HepG2 (cell line): ENCODE measurements around the gene RPL41. TPM values are rescaled to one million over a fixed set of nuclear protein-coding genes. Genes with fewer than 3 reads are reported as not detected.

ENCODE experiments used
- ATAC-seq: fragments of 200-7000 bp; cut with Tn5 transposase; 3 replicates; pipeline ENCODE4 v1.9.1; 2020; ENCODE audit warnings: mild to moderate bottlenecking, moderate library complexity
- BruUV-seq: library from RNA; stranded (reverse); fragments of 400-500 nt; replicated peaks from 2 replicates; lab custom pipeline; 2021; lab: Mats Ljungman, UMichigan
- CTCF ChIA-PET: fragments of 300-600 bp; formaldehyde crosslinking; extraction: SDS; loops from one replicate; lab custom pipeline; 2021; ENCODE audit warnings: low total read pairs, inconsistent platforms, low intra/inter-chr PET ratio; lab: Yijun Ruan, JAX
- POLR2A ChIA-PET: fragments of 350-600 bp; sonication (Branson Sonifier 250); formaldehyde crosslinking; loops from one replicate; lab custom pipeline; 2020; ENCODE audit warnings: antibody characterized with exemption, inconsistent platforms; lab: Yijun Ruan, JAX
- DNase-seq: peaks from one replicate; pipeline ENCODE4 v3.0.0-alpha.2; 2015; ENCODE audit warnings: low spot score
- FAIRE-seq: peaks from 3 replicates; lab custom pipeline; 2011; peaks lifted over from hg19 to GRCh38; lab: Jason Lieb, UNC
- H2AFZ ChIP-seq: one replicate; pipeline ENCODE4 v1.6.1; 2011; ENCODE audit warnings: low read length, inconsistent platforms
- H3K27ac ChIP-seq: fragments of 300-600 bp; 3 replicates; pipeline ENCODE4 v1.8.0; 2011; ENCODE audit warnings: mixed run types, mild to moderate bottlenecking, mixed read lengths, low read length, inconsistent platforms; ENCODE audit not compliant: insufficient read depth; ENCODE audit errors: extremely low read length
- H3K27me3 ChIP-seq, 2 experiments: fragments of 200-600 bp in 1 of 2; 2 replicates in 1 of 2; 3 replicates in 1 of 2; pipeline versions ENCODE4 v1.6.0 to v1.8.0; 2011; ENCODE audit warnings: low read length in 2 of 2, mild to moderate bottlenecking in 2 of 2, moderate library complexity in 2 of 2, inconsistent platforms in 1 of 2; ENCODE audit not compliant: insufficient read depth in 2 of 2, control insufficient read depth in 1 of 2
- H3K36me3 ChIP-seq, 2 experiments: fragments of 200-600 bp in 1 of 2; replicated peaks in 1 of 2; 2 replicates in 1 of 2; 3 replicates in 1 of 2; pipeline versions ENCODE4 v1.5.1 to v1.8.0; 2011; ENCODE audit warnings: low read length in 2 of 2, inconsistent platforms in 1 of 2; ENCODE audit not compliant: insufficient read depth in 2 of 2, control insufficient read depth in 1 of 2
- H3K4me1 ChIP-seq: 2 replicates; pipeline ENCODE4 v1.5.1; 2012; ENCODE audit warnings: low read length, inconsistent platforms; ENCODE audit not compliant: insufficient read depth
- H3K4me2 ChIP-seq: 2 replicates; pipeline ENCODE4 v1.6.0; 2011; ENCODE audit warnings: low read depth, low read length, inconsistent platforms
- H3K4me3 ChIP-seq, 3 experiments: fragments of 200-600 bp in 1 of 3; sonication (generic), shearing (Covaris generic) in 1 of 3; replicated peaks in 1 of 3; 2 replicates each; pipeline ENCODE4 v1.5.1; 2011 to 2016; ENCODE audit warnings: low read length in 3 of 3, inconsistent platforms in 2 of 3, low read depth in 2 of 3, mild to moderate bottlenecking in 2 of 3, control low read depth in 1 of 3, mixed read lengths in 1 of 3; ENCODE audit not compliant: insufficient read depth in 1 of 3
- H3K79me2 ChIP-seq: one replicate; pipeline ENCODE4 v1.6.1; 2011; ENCODE audit warnings: low read length, inconsistent platforms; ENCODE audit not compliant: insufficient read depth
- H3K9ac ChIP-seq: 2 replicates; pipeline ENCODE4 v1.6.0; 2011; ENCODE audit warnings: mild to moderate bottlenecking, low read depth, low read length, inconsistent platforms; ENCODE audit not compliant: insufficient read depth
- H3K9me3 ChIP-seq: 2 replicates; pipeline ENCODE4 v1.5.1; 2012; ENCODE audit warnings: mild to moderate bottlenecking, low read length
- H4K20me1 ChIP-seq: 2 replicates; pipeline ENCODE4 v1.6.0; 2011; ENCODE audit warnings: inconsistent platforms, mild to moderate bottlenecking, low read length, moderate library complexity; ENCODE audit not compliant: insufficient read depth
- ARNTL ChIP-seq: sonication (generic); formaldehyde crosslinking; IDR thresholded peaks from 2 replicates; pipeline ENCODE4 v1.4.0; 2020; ENCODE audit warnings: mild to moderate bottlenecking, missing genetic modification reagents
- E2F5 ChIP-seq: sonication (generic); formaldehyde crosslinking; conservative IDR thresholded peaks from 2 replicates; pipeline ENCODE4 v1.4.0; 2020; ENCODE audit warnings: missing genetic modification reagents
- NCOA5 ChIP-seq: sonication (generic); formaldehyde crosslinking; IDR thresholded peaks from 2 replicates; pipeline ENCODE4 v1.4.0; 2020; ENCODE audit warnings: missing genetic modification reagents
- PAF1 ChIP-seq: IDR thresholded peaks from 2 replicates; pipeline ENCODE4 v1.6.1; 2016; ENCODE audit warnings: missing genetic modification reagents, missing compliant biosample characterization
- PAX8 ChIP-seq: sonication (generic); formaldehyde crosslinking; IDR thresholded peaks from 2 replicates; pipeline ENCODE4 v1.8.0; 2022; ENCODE audit warnings: mild to moderate bottlenecking, missing genetic modification reagents, borderline replicate concordance
- POLR2A ChIP-seq, 2 experiments: IDR thresholded peaks; 2 replicates each; pipeline ENCODE4 v1.6.1; 2011; ENCODE audit warnings: low read depth in 2 of 2, low read length in 2 of 2, mild to moderate bottlenecking in 1 of 2, moderate library complexity in 1 of 2; ENCODE audit not compliant: insufficient read depth in 1 of 2
- SP4 ChIP-seq: sonication (generic); formaldehyde crosslinking; IDR thresholded peaks from 2 replicates; pipeline ENCODE4 v1.8.1; 2023; ENCODE audit warnings: mild to moderate bottlenecking, missing genetic modification reagents
- TFDP2 ChIP-seq: sonication (generic); formaldehyde crosslinking; IDR thresholded peaks from 2 replicates; pipeline ENCODE4 v1.4.0; 2020; ENCODE audit warnings: missing genetic modification reagents
- ZNF138 ChIP-seq: sonication (generic); formaldehyde crosslinking; IDR thresholded peaks from 2 replicates; pipeline ENCODE4 v1.5.0; 2020; ENCODE audit warnings: mild to moderate bottlenecking, low read depth, missing genetic modification reagents
- ZNF142 ChIP-seq: sonication (generic); formaldehyde crosslinking; IDR thresholded peaks from 2 replicates; pipeline ENCODE4 v1.4.0; 2020; ENCODE audit warnings: missing genetic modification reagents
- ZNF501 ChIP-seq: sonication (generic); formaldehyde crosslinking; IDR thresholded peaks from 2 replicates; pipeline ENCODE4 v1.5.1; 2020; ENCODE audit warnings: mild to moderate bottlenecking, moderate library complexity, missing genetic modification reagents
- ZNF615 ChIP-seq: sonication (generic); formaldehyde crosslinking; IDR thresholded peaks from 2 replicates; pipeline ENCODE4 v1.5.0; 2020; ENCODE audit warnings: mild to moderate bottlenecking, missing genetic modification reagents, borderline replicate concordance
- ZSCAN21 ChIP-seq: sonication (generic); formaldehyde crosslinking; IDR thresholded peaks from 2 replicates; pipeline ENCODE4 v1.8.0; 2022; ENCODE audit warnings: mild to moderate bottlenecking, missing genetic modification reagents, moderate library complexity, borderline replicate concordance
- WGBS: methylation state at CpG from one replicate; pipeline ENCODE4 v1.1.6; 2017; ENCODE audit warnings: low lambda C conversion rate; 5-methylcytosine and 5-hydroxymethylcytosine counted together
- in situ Hi-C: cut with HindIII; loops from 2 replicates; pipeline ENCODE4 v1.10.0; 2017; ENCODE audit warnings: low pct_unique_long_range_greater_than_20kb; ENCODE audit not compliant: extremely low pct_ligation_motif_present
- intact Hi-C: fragments of 100-400 bp; cut with micrococcal nuclease; formaldehyde crosslinking; loops from one replicate; pipeline ENCODE4 v1.10.0; 2022; ENCODE audit not compliant: unreplicated experiment
- polyA plus RNA-seq, 8 experiments: library from polyadenylated mRNA; depleted of rRNA in 3 of 8; stranded (reverse) in 7 of 8; unstranded in 1 of 8; fragments of >200 nt; fragmentation: Illumina TruSeq in 4 of 8; extraction: Trizol in 4 of 8; gene quantifications; 2 replicates each; pipeline versions ENCODE4 v1.2.1 to v1.2.3, GENCODE V29; 2011 to 2016; ENCODE audit warnings: low read depth in 4 of 8, missing spikeins in 1 of 8, mixed read lengths in 1 of 8; ENCODE audit not compliant: insufficient read depth in 1 of 8
- total RNA-seq, 5 experiments: library from RNA; depleted of rRNA; stranded (reverse); fragments of >200 nt; fragmentation: Illumina TruSeq; extraction: Trizol; gene quantifications; 2 replicates each; pipeline ENCODE4 v1.2.3, GENCODE V29; 2016; ENCODE audit warnings: low read depth in 1 of 5
- TF ChIP-seq, protein P1 (sequence below): sonication (generic); formaldehyde crosslinking; IDR thresholded peaks from 2 replicates; pipeline ENCODE4 v1.5.1; 2020; ENCODE audit warnings: missing genetic modification reagents, mild to moderate bottlenecking, borderline replicate concordance

RPL41 gene
- total and polyA plus RNA-seq, 2 of the 13 experiments (the other 11 are each of a cell fraction or from before 2014, with no cell fraction given), result 4,012 to 7,670 TPM

GRCh38 chr12:56162468-56163290 is 46.2 kb downstream of the RPL41 start:
- Histone ChIP-seq H3K4me2 (no peak overlapping the region), H3K27me3 (no peaks in the 10 kb centered on the region; a peak in 1 of 5 replicates), H3K36me3 (peaks cover 33 to 60% of the 10 kb centered on the region in 2 experiments), H2AFZ (no peak overlapping the region), H4K20me1 (peaks cover 28% of the 10 kb centered on the region), H3K79me2 (peaks cover 25% of the 10 kb centered on the region), H3K4me3 (no peak overlapping the region), H3K9me3 (no peaks in the 10 kb centered on the region), H3K9ac (no peak overlapping the region), H3K27ac (no peak overlapping the region), H3K4me1 (peaks cover 28% of the 10 kb centered on the region)
- CTCF ChIA-PET, result no interaction called here
- 95% methylated on average over 11 of the region's 11 CpGs for WGBS
- no peak for ATAC-seq
- no peak for DNase-seq
- intact Hi-C loops (no loop called here), in situ Hi-C loops (no loop called here)
- POLR2A ChIA-PET, result interaction anchor here (0.7 to 3.3 kb wide), 8 partner anchors 11 to 59 kb away, joined by 3 to 20 read pairs (median 6); partner anchors contain the start of genes ESYT1, RNF41, SMARCC2 and ZC3H10
- FAIRE-seq, result no peak
- BruUV-seq, result TSS peak; percentile 34
- TF ChIP-seq, protein P1, sequence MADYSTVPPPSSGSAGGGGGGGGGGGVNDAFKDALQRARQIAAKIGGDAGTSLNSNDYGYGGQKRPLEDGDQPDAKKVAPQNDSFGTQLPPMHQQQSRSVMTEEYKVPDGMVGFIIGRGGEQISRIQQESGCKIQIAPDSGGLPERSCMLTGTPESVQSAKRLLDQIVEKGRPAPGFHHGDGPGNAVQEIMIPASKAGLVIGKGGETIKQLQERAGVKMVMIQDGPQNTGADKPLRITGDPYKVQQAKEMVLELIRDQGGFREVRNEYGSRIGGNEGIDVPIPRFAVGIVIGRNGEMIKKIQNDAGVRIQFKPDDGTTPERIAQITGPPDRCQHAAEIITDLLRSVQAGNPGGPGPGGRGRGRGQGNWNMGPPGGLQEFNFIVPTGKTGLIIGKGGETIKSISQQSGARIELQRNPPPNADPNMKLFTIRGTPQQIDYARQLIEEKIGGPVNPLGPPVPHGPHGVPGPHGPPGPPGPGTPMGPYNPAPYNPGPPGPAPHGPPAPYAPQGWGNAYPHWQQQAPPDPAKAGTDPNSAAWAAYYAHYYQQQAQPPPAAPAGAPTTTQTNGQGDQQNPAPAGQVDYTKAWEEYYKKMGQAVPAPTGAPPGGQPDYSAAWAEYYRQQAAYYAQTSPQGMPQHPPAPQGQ, result no peak
- TF ChIP-seq ZNF138 (CRISPR knock-in tag) (no peak), NCOA5 (CRISPR knock-in tag) (no peak), ZSCAN21 (no peak), PAX8 (CRISPR knock-in tag) (no peak), ZNF501 (CRISPR knock-in tag) (no peak), E2F5 (CRISPR knock-in tag) (no peak), TFDP2 (CRISPR knock-in tag) (no peak), PAF1 (CRISPR knock-in tag) (no peak), SP4 (CRISPR knock-in tag) (no peak), ZNF615 (CRISPR knock-in tag) (no peak), ARNTL (CRISPR knock-in tag) (no peak), ZNF142 (CRISPR knock-in tag) (no peak), POLR2A (IDR thresholded peaks at IDR 0.05; ENCODE audit: insufficient read depth in 1 of 2, low read depth in 2 of 2, low read length in 2 of 2) (peak; percentile 45 to 51; a peak in 3 of 4 replicates)
